GM18508 (cell line): ENCODE results near the gene ANTXR1.

Experiments used
- ATAC-seq: cut with Tn5 transposase; IDR thresholded peaks from one replicate; pipeline ENCODE4 v1.9.1; 2021; ENCODE audit warnings: moderate number of reproducible peaks; ENCODE audit not compliant: insufficient read depth, unreplicated experiment

The ANTXR1 gene

DNA sequence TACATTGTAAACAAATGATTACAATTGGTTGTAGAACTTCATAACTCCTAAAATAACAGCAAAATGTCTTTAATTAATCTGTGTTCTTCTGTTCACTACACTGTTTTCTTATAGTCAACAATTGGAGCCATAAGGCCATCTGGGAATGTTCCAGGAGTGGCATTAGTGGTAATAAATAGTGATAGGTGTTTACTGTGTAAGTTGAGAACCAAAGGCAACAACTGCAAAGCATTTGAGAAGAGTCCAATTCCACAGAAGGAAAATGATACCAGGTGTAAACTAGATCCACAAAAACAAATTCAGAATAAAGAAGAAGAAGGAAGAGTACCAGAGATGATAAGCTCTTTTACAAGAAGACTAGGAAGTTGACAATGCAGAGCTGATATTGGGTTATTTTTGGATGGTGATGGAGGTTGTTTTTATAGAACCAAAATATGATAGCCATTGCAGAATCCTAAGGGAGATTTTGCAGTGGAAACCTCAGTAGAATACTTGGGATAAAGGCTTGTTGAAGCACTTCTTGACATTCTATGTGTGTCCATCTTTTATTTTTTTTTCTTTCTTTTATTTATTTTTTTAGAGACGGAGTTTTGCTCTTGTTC is 52.9 kb downstream of the ANTXR1 start:
- no peak for ATAC-seq

DNA sequence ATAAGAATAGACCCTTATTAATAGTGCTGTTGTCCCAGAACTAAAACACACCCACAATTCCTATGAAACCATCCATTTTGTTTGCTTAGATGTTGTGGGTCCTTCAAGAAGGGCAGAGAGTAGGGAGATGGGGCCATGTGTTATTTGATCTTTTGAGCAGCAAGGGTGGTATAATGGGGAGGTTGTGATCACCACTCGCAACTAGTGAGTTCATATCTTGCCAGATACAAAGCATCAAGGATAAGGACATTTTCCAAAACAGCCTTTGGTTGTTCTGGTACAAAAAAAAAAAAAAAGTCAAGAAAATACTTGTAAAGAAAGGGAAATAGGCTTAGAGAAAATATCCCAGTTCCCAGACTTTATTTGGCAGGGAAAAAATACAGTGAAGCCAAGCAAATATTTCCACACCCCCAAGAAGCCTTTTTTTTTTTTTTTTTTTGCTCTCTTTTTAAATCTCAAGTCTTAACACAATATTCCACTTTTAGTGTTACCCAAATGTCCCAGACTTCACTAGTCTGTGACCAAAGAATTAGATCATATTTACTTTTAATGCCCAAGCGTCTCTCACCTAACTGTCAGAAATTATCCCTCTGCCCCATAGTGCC is 54.1 kb downstream of the ANTXR1 start:
- no peak for ATAC-seq

GRCh38 chr2:69067866-69068265 is 54.9 kb downstream of the ANTXR1 start:
- ATAC-seq = no peak

DNA sequence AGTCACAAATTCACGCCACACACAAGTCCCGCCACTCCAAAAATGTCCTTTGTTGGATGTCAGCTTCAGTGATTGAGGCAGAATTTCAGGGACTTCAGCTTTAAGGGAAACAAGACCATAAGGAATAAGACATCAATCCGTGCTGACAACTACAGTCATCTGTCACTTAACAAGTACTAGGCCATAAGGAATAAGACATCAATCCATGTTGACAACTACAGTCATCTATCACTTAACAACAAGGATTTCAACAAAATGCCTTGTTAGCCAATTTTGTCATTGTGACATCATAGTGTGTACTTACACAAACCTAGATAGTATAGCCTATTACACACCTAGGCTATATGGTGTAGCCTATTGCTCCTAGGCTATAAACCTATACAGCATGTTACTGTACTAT is 58.0 kb downstream of the ANTXR1 start:
- no peak for ATAC-seq

DNA sequence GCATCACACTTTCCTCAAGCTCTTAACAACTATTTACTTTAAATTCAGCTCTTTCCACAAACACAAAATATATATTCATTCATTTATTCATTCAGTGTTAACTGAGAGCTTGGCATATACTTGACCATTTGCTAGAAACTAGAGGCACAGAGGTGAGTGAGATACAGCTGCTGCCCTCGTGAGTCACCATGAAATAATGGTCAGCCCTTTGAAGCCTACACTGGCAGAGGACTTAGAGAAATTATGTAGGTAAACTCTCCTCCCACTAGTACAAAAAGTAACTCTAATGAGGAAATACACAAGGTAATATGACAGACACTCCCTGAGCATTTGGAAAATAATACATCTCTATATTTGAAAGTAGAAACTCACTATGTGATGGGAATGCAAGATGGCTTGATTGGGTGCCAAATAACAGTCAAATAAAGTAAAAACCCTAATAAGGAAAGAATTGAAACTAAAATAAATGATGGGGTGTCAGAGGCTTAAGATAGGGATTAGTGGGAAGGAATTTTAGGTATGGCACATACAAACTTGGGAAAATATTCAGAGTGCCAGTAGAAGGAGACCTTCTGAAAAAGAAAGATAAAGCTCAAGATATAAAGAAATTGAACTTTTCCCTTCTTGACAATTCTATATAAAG is 61.1 kb downstream of the ANTXR1 start:
- no peak for ATAC-seq

DNA sequence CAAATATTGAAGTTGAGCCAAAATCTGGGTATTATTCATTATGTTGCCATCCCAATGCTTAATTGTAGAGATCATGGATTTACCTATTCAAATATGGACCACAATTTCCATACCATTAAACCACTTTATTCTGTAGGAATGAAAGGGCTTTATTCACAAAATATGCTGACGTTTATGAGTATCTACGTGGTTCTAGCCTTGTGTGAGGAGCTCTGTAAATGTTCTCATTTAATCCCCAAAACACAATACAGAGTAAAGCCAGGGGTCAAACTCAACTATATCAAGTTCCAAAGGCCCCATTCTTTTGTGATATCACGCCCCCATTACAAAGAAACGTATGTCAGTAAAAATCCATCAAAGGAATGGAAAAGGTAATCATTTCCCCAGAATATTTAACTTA is 61.9 kb downstream of the ANTXR1 start:
- ATAC-seq = no peak

DNA sequence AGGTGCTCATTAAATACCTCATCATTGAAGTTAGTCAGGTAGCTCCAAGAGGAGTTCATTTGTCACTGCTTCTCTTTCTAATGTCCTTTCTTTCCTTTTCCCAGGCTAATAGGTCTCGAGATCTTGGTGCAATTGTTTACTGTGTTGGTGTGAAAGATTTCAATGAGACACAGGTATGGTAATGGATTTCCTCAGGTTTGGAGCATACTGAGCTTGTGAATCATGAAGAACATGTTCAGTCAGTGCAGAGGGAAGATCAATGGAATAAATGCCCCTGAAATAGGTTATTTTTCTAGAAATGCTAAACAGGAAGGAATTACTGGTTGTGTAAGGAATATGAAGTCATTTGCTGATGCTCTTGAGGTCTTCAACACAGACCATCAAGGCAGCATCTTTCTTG is 62.5 kb downstream of the ANTXR1 start:
- no peak for ATAC-seq

DNA sequence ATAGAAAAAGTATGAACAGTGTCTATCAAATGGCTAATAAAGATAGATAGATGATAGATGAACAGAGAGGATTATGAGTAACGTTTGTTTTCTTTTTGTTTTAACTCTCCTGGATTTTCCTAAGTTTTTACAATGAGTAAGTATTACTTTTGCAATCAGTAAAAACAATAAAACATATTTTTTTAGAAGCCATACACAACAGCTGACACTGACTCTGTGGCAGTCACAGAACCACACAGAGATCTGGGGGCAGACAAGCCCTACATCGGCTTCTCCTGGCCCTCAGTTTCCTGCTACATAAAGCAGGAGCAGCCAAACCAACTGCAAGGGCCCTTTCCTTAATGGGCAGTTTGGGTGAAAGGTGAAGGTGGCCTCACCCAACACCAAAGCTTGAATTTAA is 63.6 kb downstream of the ANTXR1 start:
- no peak for ATAC-seq

DNA sequence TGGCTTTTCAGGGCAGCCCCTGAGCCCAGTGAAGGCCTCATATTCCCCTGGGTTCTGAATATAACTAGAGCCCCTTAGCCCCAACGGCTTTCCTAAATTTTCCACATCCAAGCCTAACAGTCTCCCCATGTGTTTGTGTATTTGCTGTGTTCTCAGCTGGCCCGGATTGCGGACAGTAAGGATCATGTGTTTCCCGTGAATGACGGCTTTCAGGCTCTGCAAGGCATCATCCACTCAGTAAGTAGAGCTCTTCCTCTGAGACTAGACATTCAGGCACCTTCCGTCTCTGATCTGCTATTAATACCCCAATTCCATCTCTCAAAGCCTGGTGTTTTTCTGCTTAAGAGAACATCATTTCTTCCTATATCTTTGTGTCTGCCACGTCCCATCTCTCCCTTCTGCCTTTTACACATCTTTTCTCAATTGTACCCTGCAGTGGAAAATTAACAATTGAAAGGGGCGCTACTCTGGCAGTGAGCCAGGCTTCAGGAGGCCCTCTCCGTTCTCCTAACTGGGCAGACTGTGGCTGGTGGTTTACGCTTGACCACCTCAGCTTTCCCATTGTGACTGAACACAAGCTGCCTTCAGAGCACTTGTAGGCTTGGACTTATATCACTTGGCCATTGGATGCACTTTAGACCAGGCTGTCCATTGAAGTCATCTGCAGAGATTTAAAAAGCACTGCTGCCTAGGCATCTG is 64.4 kb downstream of the ANTXR1 start:
- no peak for ATAC-seq

- no peak for ATAC-seq
These were observed 67.1 kb downstream of the ANTXR1 start for GRCh38 chr2:69080071-69080470.

- no peak for ATAC-seq
These were observed 68.1 kb downstream of the ANTXR1 start for GRCh38 chr2:69081001-69081580.

DNA sequence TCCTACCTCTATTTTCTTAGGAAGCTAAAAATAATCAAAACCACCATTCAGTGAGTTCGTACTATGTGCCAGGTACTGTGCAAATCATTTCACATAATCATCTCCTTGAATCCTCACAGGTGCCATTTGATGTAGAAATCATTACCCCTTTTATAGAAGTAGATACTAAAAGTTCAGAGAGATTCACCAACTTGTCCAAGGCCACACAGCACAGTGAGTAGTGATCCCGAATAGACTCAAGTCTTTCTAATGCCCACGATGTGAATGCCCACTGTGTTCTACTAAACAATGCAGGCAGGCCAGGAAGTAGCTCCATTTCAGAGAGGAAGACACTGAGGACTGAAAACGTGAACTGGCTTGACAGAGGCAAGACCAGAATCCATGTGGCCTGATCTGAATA is 68.8 kb downstream of the ANTXR1 start:
- ATAC-seq = no peak

DNA sequence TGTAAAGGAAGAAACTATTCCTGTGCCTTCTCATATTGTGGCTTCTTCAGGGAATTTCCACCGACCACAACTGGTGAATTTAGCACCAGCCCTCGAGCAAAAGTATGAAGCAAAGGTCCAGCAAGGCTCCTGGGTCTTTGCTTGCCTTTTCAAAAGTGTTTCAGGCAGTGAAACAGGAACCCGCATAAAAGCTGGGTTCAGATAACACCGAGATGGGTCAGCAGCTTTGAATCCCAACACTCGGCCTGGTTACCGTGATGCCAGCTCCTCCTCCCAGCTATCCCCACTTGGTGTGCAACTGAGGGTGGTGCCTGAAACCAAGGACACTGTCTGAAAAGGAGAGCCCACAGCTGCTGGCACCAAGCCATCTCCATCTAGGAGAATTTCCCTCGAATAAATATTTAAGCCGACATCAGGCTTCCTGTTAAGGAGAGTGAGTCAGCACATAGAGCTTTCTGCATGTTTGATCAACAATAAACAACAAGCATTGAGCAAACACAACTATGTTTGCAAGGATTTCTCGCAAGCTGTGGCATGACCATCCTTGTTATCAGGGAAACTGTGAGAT is 69.5 kb downstream of the ANTXR1 start:
- no peak for ATAC-seq

GRCh38 chr2:69083235-69083748 is 70.3 kb downstream of the ANTXR1 start:
- ATAC-seq = no peak

DNA sequence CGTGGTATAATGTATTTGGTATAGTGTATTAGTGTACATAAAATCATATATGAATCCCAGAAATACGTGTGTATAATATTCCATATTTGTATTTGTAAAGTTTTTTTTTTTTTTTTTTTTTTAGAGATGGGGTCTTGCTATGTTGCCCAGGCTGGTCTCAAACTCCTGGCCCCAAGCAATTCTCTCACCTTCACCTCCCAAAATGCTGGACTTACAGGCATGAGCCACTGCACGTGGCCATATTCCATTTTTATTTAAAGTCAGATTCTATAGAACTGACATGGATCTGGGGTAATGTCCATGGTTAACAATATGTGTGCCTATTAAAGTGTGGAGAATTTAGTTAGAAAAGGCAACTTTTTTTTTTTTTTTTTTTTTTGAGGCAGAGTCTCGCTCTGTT is 71.5 kb downstream of the ANTXR1 start:
- ATAC-seq = no peak

GRCh38 chr2:69086466-69086865 is 73.5 kb downstream of the ANTXR1 start:
- ATAC-seq = no peak

DNA sequence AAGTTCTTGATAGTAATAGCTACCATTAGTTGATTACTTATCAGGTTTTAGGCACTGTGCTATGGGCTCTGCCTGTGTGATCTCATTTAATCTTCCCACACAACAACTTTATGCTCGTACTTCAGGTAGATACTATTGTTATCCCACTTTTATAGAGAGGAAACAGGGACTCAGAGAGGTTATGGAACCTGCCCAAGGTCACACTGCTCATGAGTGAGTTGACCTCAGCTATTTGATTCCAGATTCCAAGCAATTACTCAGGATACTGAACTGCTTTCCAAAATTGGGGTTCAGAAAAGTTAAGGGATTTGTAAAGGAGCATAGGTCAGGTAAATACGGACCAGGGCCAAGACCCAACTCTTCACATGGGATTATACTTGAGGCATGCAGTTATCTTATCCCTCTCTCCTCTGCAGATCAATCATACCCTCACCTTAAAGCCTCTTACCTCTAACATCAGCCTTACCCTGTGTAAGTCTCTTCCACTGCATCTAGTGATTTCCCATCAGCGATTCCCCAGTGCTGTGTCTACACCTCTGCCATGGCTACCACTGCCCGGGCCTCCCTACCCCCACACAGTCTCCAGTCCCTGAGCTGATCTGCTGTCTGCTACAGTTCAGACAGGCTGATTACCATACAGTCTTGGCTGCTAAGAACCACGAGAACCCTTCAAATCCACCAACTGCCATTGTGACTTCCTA is 74.4 kb downstream of the ANTXR1 start:
- ATAC-seq = no peak

DNA sequence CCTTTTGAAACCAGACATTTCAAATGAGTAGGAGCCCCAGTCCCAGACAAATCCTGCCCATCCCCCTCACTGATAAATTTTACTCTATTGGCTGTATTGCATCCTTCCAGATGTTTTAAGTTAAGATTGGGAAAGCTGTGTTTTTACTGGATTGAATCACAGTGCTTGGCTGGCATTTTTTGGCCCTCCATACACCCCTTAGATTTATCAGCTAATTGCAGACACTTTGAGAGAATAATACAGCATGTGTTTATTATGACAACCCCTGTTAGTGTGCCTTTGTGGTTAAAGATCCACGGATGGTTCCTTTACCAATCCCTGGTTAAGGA is 74.9 kb downstream of the ANTXR1 start:
- no peak for ATAC-seq

DNA sequence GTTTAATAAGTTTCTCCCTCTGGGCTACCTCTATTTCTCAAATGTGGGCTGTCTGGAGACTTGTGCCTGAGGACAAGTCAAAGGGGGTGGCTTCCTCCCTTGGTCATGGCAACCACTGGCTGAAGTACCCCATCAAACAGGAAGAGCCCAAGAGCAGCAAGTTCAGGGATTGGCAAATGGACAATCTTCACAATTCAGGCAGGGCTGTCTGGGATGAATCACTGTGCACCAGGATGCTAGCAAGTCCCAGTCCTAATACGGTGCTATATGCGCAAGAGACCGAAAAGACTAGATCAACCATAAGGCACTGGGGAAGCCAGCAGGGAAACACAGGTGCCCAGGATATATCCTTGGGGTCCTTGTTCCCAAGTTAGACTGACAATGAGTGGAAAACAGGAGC is 75.5 kb downstream of the ANTXR1 start:
- ATAC-seq = no peak

DNA sequence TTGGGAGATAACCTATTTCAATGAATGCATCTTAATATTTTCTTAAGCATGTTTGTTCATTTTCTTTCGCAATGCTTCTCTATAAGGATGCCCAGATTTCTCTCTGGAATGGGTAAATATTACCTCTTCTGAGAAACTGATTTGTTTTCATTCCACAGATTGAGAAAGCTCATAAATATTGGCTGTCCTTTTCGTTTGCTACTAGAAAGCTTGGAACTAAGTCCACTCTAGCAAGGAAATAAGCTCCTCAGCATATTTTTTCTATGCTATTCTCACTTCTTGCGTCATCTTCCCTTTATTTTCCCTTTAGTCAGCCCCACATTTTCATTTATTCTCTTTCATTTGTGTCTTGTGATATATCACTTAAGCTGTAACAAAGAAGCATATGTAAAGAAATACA is 76.3 kb downstream of the ANTXR1 start:
- no peak for ATAC-seq
